Thyroid gland (tissue), 4 donors: ENCODE measurements around the gene IFIT2.

ENCODE experiments used
- CTCF ChIP-seq, 6 experiments: fragments of 200-600 bp in 3 of 6; fragments of 450-650 bp in 3 of 6; sonication (generic) in 3 of 6; IDR thresholded peaks; one replicate each; pipeline ENCODE4 v1.5.1; 2016 to 2019; ENCODE audit warnings: antibody characterized with exemption in 6 of 6, mild to moderate bottlenecking in 2 of 6, inconsistent platforms in 1 of 6, moderate library complexity in 1 of 6
- POLR2A ChIP-seq, 2 donors: fragments of 450-650 bp; IDR thresholded peaks; one replicate each; pipeline ENCODE4 v1.6.1; 2017; ENCODE audit warnings: antibody characterized with exemption in 2 of 2, mild to moderate bottlenecking in 2 of 2, moderate library complexity in 1 of 2

GRCh38 chr10:89255793-89256192, 46.1 kb upstream of the IFIT2 start:
- no peak for TF ChIP-seq CTCF (IDR thresholded peaks at IDR 0.05)
- no peak for TF ChIP-seq POLR2A (IDR thresholded peaks at IDR 0.05)
